HG02870 (cell line): ENCODE measurements around the gene GATAD1.
"Not testable (repeated sequence)": the region's sequence is repeated elsewhere in the genome, so short reads cannot be mapped to it uniquely, and the experiment has no call there.

ENCODE experiments used
- ATAC-seq: cut with Tn5 transposase; IDR thresholded peaks from one replicate; pipeline ENCODE4 v1.9.1; 2021; ENCODE audit warnings: mild to moderate bottlenecking, moderate library complexity; ENCODE audit not compliant: unreplicated experiment

The GATAD1 gene

DNA sequence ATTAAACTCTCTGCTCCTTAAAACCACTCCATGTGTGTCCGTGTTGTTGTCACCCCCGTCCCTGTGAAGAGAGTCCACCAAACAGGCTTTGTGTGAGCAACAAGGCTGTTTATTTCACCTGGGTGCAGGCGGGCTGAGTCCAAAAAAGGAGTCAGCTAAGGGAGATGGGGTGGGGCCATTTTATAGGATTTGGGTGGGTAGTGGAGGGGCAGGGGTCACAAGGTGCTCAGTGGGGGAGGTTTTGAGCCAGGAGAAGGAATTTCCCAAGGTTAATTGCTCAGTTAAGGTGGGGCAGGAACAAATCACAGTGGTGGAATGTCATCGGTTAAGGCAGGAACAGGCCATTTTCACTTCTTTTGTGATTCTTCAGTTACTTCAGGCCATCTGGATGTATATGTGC is 31.9 kb downstream of the GATAD1 start:
- not testable (repeated sequence) for ATAC-seq

DNA sequence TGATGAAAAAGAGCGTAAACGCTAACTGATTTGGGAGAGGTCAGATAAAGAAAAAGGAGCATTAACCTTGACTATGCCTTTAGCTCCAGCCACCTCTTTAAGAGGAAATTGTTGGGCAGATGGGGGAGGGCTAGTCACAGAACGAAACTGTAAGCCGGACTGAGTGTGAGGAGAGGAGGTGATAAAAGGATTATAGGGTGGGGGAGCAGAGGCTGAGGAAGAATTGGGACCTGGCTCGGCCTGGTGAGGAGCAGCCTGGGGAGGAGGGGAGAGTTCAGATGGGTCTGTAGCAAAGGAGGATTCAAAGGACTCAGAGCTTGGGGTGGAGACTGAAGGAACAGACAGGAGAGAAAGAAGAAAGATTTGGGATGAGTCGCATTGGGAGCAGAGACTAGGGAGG is 36.3 kb downstream of the GATAD1 start:
- not testable (repeated sequence) for ATAC-seq

DNA sequence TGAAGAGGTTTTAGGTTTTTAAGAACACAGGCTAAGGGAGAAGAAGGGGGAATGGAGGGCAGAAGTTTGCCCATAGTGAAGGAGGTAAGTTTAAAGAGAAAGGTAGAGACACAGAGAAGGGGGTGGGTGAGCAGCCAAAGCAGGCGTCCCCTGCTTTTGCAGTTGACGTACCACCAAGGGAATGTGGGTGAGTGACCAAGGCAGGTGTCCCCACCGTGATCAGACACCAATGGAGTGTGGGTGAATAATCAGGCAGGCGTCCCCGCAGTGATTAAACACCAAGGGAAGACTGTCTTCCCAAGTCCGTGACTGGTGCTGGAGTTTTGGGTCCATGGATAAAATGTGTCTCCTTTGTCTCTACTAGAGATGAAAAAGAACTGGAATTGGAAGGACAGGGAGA is 36.9 kb downstream of the GATAD1 start:
- ATAC-seq: not testable (repeated sequence)

DNA sequence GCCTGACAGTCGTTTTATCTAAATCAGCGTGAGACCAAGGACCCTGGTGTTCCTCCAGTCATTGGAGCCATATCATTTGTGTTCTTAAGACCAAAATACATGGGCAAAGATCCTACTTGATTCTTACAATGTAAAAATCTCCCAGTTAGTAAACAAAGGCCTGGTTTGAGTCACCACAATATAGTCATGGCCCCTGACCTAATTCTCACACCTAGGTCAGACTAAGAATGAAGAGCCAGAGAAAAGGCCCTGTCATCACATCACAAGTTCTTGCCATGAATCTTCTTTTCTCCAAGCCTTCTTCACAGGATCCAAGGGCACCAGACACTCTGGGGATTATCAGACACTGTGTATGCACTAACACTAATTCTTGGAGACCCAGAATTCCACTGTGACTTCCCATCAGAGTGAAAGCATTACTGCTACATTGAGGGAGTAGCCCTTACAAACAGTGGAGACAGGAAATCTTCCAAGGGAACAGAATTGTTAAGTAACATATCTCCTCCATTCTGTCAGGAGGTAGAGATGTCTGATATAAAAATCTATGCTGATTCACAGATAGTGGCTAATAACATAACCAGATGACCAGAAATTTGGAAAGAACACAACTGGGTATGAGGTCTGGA is 38.1 kb downstream of the GATAD1 start:
- no peak for ATAC-seq

DNA sequence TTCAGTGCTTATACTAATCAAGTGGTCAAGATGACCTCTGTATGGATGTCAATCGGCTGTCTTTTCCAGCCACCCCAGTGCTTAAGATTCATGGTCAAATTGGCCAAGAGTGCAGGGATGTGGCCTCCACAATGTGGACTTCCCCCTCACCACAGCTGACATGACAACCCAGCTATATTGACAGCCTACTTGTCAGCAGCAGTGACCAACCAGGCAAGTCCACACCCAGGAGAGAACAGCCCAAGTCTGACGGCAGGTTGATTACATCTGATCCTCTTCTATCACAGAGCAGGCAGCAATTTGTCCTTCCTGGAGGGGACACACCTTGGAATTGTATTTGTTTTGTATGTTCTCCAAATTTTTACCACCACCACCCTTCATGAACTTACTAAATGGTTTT is 38.7 kb downstream of the GATAD1 start:
- ATAC-seq: no peak

DNA sequence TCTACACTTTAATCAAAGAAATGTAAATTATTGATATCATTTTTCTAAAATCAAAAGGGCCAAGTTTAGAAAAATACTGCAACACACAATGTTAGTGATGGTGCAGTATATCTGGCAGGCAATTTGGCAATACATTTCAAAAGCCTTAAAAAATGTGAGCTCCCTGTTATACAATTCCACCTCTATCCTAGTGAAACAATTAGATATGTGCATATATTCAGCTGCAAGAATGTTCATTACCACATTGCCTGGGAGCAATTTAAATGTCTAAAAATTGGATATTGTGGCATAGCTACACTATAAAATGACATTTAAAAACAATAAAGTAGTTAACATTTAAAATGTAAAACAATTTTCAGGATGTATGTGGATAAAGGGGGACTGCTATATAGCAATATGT is 40.5 kb downstream of the GATAD1 start:
- no peak for ATAC-seq

DNA sequence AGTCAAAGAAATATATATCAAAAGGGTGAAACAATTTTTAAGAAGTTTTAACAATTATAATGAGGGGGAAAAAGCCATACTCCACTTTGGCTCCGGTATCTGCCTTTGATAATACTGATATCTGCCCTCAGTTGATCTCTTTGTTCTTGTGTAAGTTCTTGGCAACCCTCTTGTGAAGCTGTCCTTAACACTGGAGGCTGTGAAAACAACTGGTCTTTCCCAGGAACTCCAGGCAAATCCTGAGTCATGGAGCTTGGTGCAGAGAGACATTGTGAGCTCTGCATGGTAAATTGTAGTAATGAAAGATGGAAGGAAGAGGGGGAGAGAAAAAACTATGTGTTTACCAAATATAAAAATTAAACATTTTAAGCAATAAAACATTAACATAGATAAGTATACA is 42.4 kb downstream of the GATAD1 start:
- ATAC-seq: no peak

DNA sequence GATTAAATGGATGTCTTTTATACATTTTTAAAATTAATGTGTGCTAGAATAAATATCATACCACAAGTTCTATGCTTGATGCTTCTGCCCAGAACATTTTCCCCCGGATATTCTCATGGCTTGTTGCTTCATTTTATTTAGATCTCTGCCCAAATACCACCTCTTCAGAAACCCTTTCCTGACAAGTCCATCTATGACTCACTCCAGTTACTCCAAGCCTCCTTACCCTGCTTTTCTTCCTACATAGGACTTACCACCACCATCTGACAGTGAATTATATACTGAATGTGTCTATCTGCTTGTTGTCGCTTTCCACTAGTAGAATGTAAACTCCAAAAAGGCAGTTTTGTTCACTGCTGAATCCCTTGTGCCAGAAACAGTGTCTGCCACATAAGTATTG is 49.6 kb downstream of the GATAD1 start:
- ATAC-seq: no peak

DNA sequence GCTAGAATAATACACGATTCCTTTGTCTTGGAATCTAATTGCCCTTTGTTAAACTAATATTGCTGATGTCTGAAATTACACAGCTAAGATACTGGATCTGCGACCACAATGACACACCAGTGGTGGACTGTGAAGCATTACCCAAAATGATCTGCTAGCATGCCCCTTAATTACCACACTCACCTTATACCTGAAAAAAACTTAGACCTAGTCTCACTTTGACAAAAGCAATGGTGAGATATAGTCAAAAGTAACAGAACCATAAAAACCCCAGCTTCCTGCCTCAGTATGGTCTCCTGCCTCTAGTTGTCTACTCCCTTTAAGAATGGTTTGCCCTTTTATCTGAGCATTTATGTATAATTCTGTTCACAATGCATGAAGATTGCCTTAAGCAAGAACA is 51.3 kb downstream of the GATAD1 start:
- no peak for ATAC-seq

DNA sequence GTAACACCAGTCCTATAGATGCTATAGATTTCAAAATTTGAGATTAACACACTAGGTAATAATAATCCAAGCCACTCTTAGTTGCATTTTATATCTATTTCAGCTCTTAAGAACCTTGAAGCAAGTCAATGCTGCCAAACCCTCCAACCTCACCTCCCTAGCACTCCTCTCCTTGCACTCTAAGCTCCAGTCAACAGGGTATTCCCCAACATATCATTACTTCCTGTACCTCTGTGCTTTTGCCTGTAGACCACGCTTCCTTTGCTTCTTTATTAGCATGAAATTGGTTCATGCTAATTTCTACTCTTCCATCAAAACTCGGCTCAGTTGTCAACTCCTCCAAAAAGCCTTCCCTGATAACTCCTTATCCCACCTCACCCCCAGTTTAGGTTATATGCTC is 56.5 kb downstream of the GATAD1 start:
- ATAC-seq: no peak

DNA sequence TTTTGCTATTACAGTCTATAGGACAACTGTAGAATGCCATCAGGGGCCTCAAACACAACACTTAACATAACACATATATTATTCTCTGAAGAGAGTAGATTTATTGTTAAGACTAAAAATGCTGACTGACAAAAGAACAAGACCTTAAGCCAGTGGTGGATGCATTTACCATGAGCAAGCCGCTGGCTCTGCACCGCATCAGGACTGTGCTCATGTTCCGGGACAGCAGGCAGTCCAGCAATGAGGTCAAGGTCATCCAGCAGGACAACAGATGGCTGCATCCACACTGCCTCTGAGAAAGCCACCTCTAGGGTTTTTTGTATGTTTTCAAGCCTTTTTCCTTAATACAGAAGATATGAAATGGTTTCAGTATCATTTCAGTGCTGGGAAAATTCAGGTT is 57.3 kb downstream of the GATAD1 start:
- ATAC-seq: no peak

DNA sequence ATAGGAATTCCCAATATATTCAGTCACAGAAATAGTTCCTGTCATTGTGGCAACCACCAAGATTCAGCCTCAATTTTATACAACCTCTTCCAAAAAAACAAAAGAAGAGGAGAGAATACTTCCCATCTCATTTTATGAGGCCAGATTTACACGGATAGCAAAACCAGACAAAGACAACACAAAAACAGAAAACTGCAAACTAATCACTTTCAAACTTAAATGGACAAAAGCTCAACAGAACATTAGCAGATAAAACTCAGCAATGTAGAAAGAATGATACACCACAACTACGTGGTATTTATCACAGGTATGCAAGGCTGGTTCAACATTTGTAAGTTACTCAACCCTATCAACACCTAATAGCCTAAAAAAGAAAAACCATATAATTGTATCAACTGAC is 59.1 kb downstream of the GATAD1 start:
- ATAC-seq: no peak

DNA sequence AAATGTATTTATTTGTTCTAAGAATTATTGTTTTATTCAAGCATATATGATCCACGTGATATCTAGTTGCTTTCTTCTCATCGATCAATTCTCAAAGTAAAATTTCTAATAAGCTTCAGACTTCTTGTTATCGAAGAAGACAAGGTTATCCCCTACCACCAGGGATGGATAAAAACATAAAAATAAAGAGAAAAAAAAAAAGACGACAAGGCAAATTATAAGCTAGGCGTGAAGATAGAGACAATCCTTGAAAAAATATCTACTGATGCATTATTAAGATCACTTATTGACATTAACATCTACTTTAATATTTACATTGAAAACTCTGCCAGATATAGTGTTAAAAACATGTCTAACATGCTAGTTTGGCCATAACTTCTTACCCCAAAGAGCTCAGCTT is 61.7 kb downstream of the GATAD1 start:
- no peak for ATAC-seq
